NB4 (cell line): Measurements from ENCODE around the gene VMAC.

Source experiments
- DNase-seq: peaks from one replicate; pipeline ENCODE4 v3.0.0; 2010; ENCODE audit warnings: low read depth
- H3K4me3 ChIP-seq: one replicate; pipeline ENCODE4 v1.5.1; 2011; ENCODE audit warnings: mild to moderate bottlenecking, low read depth, low read length, moderate library complexity
- MYC ChIP-seq: IDR thresholded peaks from 2 replicates; pipeline ENCODE4 v1.6.1; 2011; ENCODE audit warnings: low read depth, low read length
- POLR2A ChIP-seq: IDR thresholded peaks from 2 replicates; pipeline ENCODE4 v1.6.1; 2011; ENCODE audit warnings: mild to moderate bottlenecking; ENCODE audit not compliant: insufficient read length; ENCODE audit errors: extremely low read depth
- TF ChIP-seq, protein P1 (sequence below): IDR thresholded peaks from one replicate; pipeline ENCODE4 v1.5.1; 2012; ENCODE audit warnings: low read depth, low read length
- TF ChIP-seq, protein P2 (sequence below): IDR thresholded peaks from 2 replicates; pipeline ENCODE4 v1.6.1; 2011; ENCODE audit warnings: low read depth, low read length

The VMAC gene

DNA sequence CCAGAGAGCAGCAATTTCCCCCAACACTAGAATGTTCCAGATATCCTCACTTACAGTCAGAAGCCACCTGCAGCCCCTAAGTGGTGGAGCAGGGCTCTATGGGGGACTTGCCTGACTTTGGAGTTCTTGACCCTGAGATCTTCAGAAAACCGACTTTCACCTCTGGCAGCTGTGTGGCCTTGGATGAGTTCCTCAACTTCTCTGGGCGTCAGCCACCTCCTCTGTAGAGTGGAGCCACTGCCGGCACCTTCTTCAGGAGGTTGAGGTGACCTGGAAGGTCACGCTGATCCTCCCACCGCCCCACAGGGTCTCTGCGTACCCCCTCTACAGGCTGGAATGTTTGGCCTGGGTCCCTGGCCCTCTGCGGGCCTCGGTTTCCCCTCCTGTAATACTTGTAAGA is 27.2 kb upstream of the VMAC start:
- TF ChIP-seq, protein P1, sequence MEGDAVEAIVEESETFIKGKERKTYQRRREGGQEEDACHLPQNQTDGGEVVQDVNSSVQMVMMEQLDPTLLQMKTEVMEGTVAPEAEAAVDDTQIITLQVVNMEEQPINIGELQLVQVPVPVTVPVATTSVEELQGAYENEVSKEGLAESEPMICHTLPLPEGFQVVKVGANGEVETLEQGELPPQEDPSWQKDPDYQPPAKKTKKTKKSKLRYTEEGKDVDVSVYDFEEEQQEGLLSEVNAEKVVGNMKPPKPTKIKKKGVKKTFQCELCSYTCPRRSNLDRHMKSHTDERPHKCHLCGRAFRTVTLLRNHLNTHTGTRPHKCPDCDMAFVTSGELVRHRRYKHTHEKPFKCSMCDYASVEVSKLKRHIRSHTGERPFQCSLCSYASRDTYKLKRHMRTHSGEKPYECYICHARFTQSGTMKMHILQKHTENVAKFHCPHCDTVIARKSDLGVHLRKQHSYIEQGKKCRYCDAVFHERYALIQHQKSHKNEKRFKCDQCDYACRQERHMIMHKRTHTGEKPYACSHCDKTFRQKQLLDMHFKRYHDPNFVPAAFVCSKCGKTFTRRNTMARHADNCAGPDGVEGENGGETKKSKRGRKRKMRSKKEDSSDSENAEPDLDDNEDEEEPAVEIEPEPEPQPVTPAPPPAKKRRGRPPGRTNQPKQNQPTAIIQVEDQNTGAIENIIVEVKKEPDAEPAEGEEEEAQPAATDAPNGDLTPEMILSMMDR, result no peak
- TF ChIP-seq, protein P2, sequence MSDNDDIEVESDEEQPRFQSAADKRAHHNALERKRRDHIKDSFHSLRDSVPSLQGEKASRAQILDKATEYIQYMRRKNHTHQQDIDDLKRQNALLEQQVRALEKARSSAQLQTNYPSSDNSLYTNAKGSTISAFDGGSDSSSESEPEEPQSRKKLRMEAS, result no peak
- DNase-seq, result no peak

DNA sequence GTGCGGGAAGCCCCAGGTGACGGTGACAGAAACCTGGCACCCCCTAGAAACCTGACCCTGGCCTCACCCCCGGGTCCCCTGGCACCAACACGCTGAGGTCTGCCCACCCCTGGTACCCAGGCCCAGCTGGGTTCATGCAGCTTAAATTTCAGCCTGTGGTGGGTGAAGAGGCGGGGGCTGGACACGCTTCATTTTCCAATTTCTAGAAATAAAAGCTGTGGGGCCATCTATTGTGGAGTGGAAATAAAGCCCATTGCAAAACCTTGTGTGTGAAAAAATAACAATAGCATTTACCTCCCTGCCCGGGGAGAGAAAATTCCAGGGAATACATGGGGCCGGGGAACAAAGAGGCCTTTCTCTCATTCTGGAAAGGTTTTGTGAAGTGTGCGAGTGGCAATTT is 26.8 kb upstream of the VMAC start:
- no peak overlapping the region for H3K4me3 ChIP-seq
- no peak for DNase-seq
- no peak for TF ChIP-seq MYC
- TF ChIP-seq, protein P2, result no peak
- TF ChIP-seq POLR2A, result no peak
- TF ChIP-seq, protein P1, result no peak

More for the DNA sequence above, 27.2 kb upstream of the VMAC start:
- no peak overlapping the region for H3K4me3 ChIP-seq

- DNase-seq, result no peak
- TF ChIP-seq, protein P2, result no peak
- TF ChIP-seq POLR2A (no peak), MYC (no peak)
- TF ChIP-seq, protein P1, result no peak
- no peak overlapping the region for H3K4me3 ChIP-seq
These were observed 24.5 kb upstream of the VMAC start for GRCh38 chr19:5880196-5880595.

GRCh38 chr19:5880604-5881078 is 24.0 kb upstream of the VMAC start:
- TF ChIP-seq, protein P1, result no peak
- TF ChIP-seq, protein P2, result no peak
- no peak for TF ChIP-seq MYC
- TF ChIP-seq POLR2A, result no peak
- H3K4me3 ChIP-seq, result no peak overlapping the region
- DNase-seq, result no peak

- H3K4me3 ChIP-seq, result no peak overlapping the region
- DNase-seq, result no peak
- TF ChIP-seq, protein P1, result no peak
- TF ChIP-seq MYC, result no peak
- TF ChIP-seq, protein P2, result no peak
- no peak for TF ChIP-seq POLR2A
These were observed 23.0 kb upstream of the VMAC start for GRCh38 chr19:5881543-5882299.
